Testis (tissue), 2 donors: Measurements from ENCODE around the gene HOXA7.

Source experiments
- POLR2A ChIP-seq: fragments of 450-650 bp; IDR thresholded peaks from one replicate; pipeline ENCODE4 v1.6.1; 2017; ENCODE audit warnings: antibody characterized with exemption, mild to moderate bottlenecking, moderate library complexity
- TF ChIP-seq, protein P1 (sequence below), 3 experiments: fragments of 450-650 bp in 2 of 3; fragments of 200-600 bp in 1 of 3; sonication (generic) in 1 of 3; IDR thresholded peaks; one replicate each; pipeline ENCODE4 v1.5.1; 2016 to 2019; ENCODE audit warnings: antibody characterized with exemption in 3 of 3, mild to moderate bottlenecking in 2 of 3, moderate library complexity in 1 of 3

DNA sequence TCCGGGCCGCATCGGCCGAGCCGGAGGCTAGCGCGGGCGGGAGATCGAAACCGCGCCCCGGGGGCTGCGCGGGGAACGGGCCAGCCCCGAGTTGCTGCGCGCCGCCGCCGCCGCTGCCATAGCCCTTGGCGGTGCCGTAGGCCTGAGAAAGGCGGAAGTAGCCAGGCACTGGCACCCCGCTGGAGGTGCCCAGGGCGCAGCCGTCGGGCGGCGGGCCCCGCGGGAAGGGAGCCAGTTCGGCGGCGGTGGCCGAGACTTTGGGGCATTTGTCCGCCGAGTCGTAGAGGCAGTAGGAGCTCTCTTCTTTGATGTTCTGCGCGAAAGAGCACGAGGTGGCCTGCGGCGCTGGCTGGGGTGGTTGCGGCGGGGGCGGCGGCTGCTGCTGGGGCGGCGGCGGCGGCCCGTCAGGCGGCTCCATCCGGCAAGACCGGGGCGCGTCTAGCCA, 17.1 kb upstream of the HOXA7 start:
- TF ChIP-seq POLR2A: no peak
- TF ChIP-seq, protein P1, sequence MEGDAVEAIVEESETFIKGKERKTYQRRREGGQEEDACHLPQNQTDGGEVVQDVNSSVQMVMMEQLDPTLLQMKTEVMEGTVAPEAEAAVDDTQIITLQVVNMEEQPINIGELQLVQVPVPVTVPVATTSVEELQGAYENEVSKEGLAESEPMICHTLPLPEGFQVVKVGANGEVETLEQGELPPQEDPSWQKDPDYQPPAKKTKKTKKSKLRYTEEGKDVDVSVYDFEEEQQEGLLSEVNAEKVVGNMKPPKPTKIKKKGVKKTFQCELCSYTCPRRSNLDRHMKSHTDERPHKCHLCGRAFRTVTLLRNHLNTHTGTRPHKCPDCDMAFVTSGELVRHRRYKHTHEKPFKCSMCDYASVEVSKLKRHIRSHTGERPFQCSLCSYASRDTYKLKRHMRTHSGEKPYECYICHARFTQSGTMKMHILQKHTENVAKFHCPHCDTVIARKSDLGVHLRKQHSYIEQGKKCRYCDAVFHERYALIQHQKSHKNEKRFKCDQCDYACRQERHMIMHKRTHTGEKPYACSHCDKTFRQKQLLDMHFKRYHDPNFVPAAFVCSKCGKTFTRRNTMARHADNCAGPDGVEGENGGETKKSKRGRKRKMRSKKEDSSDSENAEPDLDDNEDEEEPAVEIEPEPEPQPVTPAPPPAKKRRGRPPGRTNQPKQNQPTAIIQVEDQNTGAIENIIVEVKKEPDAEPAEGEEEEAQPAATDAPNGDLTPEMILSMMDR (IDR thresholded peaks at IDR 0.05): no peak
